GM23338 (cell line): Measurements from ENCODE around the gene THADA. TPM values are rescaled to one million over a fixed set of nuclear protein-coding genes. Genes with fewer than 3 reads are reported as not detected.

Experiments used
- ATAC-seq: fragments of 200-7000 bp; cut with Tn5 transposase; 3 replicates; pipeline ENCODE4 v1.9.1; 2020
- DNase-seq: peaks from one replicate; pipeline ENCODE4 v3.0.0-alpha.2; 2015; ENCODE audit warnings: low spot score
- H2AFZ ChIP-seq: fragments of 200-600 bp; sonication (generic); 2 replicates; pipeline ENCODE4 v1.8.0; 2016; ENCODE audit warnings: antibody characterized with exemption, mild to moderate bottlenecking, moderate library complexity
- H3F3A ChIP-seq: fragments of 200-600 bp; sonication (generic); replicated peaks from 2 replicates; pipeline ENCODE4 v1.8.0; 2017; ENCODE audit warnings: antibody characterized with exemption, mixed run types, low read depth
- H3K27ac ChIP-seq: fragments of 200-600 bp; sonication (generic); 2 replicates; pipeline ENCODE4 v1.6.1; 2016; ENCODE audit warnings: low read depth
- H3K27me3 ChIP-seq: fragments of 200-600 bp; sonication (generic); 2 replicates; pipeline ENCODE4 v1.8.0; 2016; ENCODE audit warnings: mild to moderate bottlenecking, mixed run types, moderate library complexity; ENCODE audit not compliant: insufficient read depth
- H3K36me3 ChIP-seq: fragments of 200-600 bp; sonication (generic); 2 replicates; pipeline ENCODE4 v1.8.0; 2016; ENCODE audit warnings: mild to moderate bottlenecking; ENCODE audit not compliant: insufficient read depth
- H3K4me1 ChIP-seq: fragments of 200-600 bp; sonication (generic); 2 replicates; pipeline ENCODE4 v1.8.0; 2016; ENCODE audit warnings: mild to moderate bottlenecking, moderate library complexity; ENCODE audit not compliant: insufficient read depth
- H3K4me2 ChIP-seq: fragments of 200-600 bp; sonication (generic); 2 replicates; pipeline ENCODE4 v1.7.1; 2017; ENCODE audit warnings: mixed run types
- H3K4me3 ChIP-seq: fragments of 200-600 bp; sonication (generic); 2 replicates; pipeline ENCODE4 v1.6.1; 2016; ENCODE audit warnings: mixed run types
- H3K79me2 ChIP-seq: fragments of 200-600 bp; sonication (generic); replicated peaks from 2 replicates; pipeline ENCODE4 v1.8.0; 2017; ENCODE audit warnings: mild to moderate bottlenecking; ENCODE audit not compliant: insufficient read depth
- H3K9me2 ChIP-seq: fragments of 200-600 bp; sonication (generic); 2 replicates; pipeline ENCODE4 v1.8.0; 2017; ENCODE audit not compliant: insufficient read depth
- H4K20me1 ChIP-seq: fragments of 200-600 bp; sonication (generic); replicated peaks from 2 replicates; pipeline ENCODE4 v1.8.0; 2017; ENCODE audit warnings: mild to moderate bottlenecking; ENCODE audit not compliant: insufficient read depth
- H3K27ac Mint-ChIP-seq: 2 replicates; pipeline ENCODE4 v1.8.0; 2020; ENCODE audit warnings: inconsistent platforms, mild to moderate bottlenecking, moderate library complexity, mixed read lengths
- H3K27me3 Mint-ChIP-seq: 3 replicates; pipeline ENCODE4 v1.8.0; 2022; ENCODE audit warnings: low read depth, mild to moderate bottlenecking, moderate library complexity, mixed read lengths, inconsistent platforms; ENCODE audit not compliant: insufficient read depth, poor library complexity
- H3K36me3 Mint-ChIP-seq: 3 replicates; pipeline ENCODE4 v1.8.0; 2021; ENCODE audit warnings: low read depth, mild to moderate bottlenecking, inconsistent platforms, moderate library complexity, mixed read lengths
- H3K4me1 Mint-ChIP-seq: 3 replicates; pipeline ENCODE4 v1.8.0; 2020; ENCODE audit warnings: mild to moderate bottlenecking, inconsistent platforms, mixed read lengths
- H3K4me3 Mint-ChIP-seq: 3 replicates; pipeline ENCODE4 v1.8.0; 2021; ENCODE audit warnings: moderate library complexity, mild to moderate bottlenecking, inconsistent platforms, mixed read lengths
- H3K9me3 Mint-ChIP-seq: 3 replicates; pipeline ENCODE4 v1.8.0; 2020; ENCODE audit warnings: moderate library complexity, mild to moderate bottlenecking, inconsistent platforms, mixed read lengths
- CTCF ChIP-seq, 2 experiments: fragments of 200-600 bp in 1 of 2; sonication (generic) in 1 of 2; conservative IDR thresholded peaks; 2 replicates each; pipeline versions ENCODE4 v1.5.1 to v1.6.1; 2016 to 2017; ENCODE audit warnings: antibody characterized with exemption in 2 of 2, low read depth in 2 of 2, mild to moderate bottlenecking in 2 of 2, moderate library complexity in 1 of 2
- ETS1 ChIP-seq: IDR thresholded peaks from 2 replicates; pipeline ENCODE4 v1.6.1; 2016; ENCODE audit warnings: antibody characterized with exemption
- EZH2 ChIP-seq: fragments of 200-600 bp; sonication (generic); IDR thresholded peaks from one replicate; pipeline ENCODE4 v1.8.0; 2017; ENCODE audit warnings: antibody characterized with exemption, mild to moderate bottlenecking, low read depth; ENCODE audit not compliant: unreplicated experiment
- JUNB ChIP-seq: IDR thresholded peaks from one replicate; pipeline ENCODE4 v1.6.1; 2016; ENCODE audit warnings: antibody characterized with exemption; ENCODE audit not compliant: unreplicated experiment
- NANOG ChIP-seq: IDR thresholded peaks from 2 replicates; pipeline ENCODE4 v1.6.1; 2016; ENCODE audit warnings: antibody characterized with exemption, borderline replicate concordance
- ZNF114 ChIP-seq: fragments of 250-450 bp; sonication (Bioruptor Pico); IDR thresholded peaks from 2 replicates; pipeline ENCODE4 v1.5.0; 2020; ENCODE audit warnings: mild to moderate bottlenecking, moderate library complexity
- polyA plus RNA-seq: library from polyadenylated mRNA; unstranded; fragments of >200 nt; fragmentation: Nextera tagmentation; extraction: Ambion mirVana; gene quantifications from 2 replicates; pipeline ENCODE4 v1.2.1, GENCODE V29; 2016
- total RNA-seq: library from RNA; depleted of rRNA; stranded (reverse); fragments of >200 nt; shearing (Covaris generic); gene quantifications from 2 replicates; pipeline ENCODE4 v1.2.3, GENCODE V29; 2014
- TF ChIP-seq, protein P1 (sequence below): IDR thresholded peaks from one replicate; pipeline ENCODE4 v1.6.1; 2018; ENCODE audit warnings: antibody characterized with exemption; ENCODE audit not compliant: unreplicated experiment

The THADA gene
- total and polyA plus RNA-seq, 2 experiments from 2014 or later = 17.0 to 30.7 TPM

DNA sequence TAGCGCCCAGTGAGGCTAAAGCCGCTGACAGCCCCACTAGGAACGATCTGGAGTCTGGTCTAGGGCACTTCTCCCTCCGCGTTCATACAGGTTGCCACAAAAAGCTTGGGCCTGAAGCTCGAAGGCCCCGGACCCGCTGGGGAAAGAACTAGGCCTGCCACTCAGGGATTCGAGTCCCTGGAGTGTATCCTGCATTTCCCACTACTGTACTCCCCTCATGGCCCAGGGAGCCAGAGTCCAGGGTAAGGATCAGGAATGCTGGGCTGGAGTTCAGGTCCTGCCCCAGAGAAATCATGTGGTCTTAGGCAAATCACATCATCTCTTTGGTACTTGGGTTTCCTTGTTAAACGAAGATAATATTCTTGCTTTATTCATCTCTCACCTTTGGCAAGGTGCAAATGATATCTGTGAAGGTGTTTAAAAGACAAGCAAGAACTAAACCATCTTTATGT is 368.0 kb downstream of the THADA start:
- Mint-ChIP-seq H3K4me1 (peaks cover 42% of the 10 kb centered on the region), H3K9me3 (no peaks in the 10 kb centered on the region), H3K4me3 (peak overlapping the region; percentile 81), H3K27me3 (peaks cover 15% of the 10 kb centered on the region), H3K27ac (peak overlapping the region; percentile 84), H3K36me3 (peaks cover 31% of the 10 kb centered on the region)
- Histone ChIP-seq H4K20me1 (peaks cover 8% of the 10 kb centered on the region), H3K79me2 (peaks cover 43% of the 10 kb centered on the region), H2AFZ (no peak overlapping the region), H3K27me3 (no peaks in the 10 kb centered on the region), H3K36me3 (peaks cover 12% of the 10 kb centered on the region; the same call in 1 of the 2 replicates), H3K4me1 (peaks cover 36% of the 10 kb centered on the region), H3K4me3 (peak overlapping the region; percentile 97), H3K27ac (peak overlapping the region; percentile 23; the same call in 1 of the 2 replicates), H3K9me2 (no peaks in the 10 kb centered on the region), H3K4me2 (peak overlapping the region; percentile 79), H3F3A (peaks cover 15% of the 10 kb centered on the region; the same call in 1 of the 2 replicates)
- no peak for ATAC-seq
- TF ChIP-seq CTCF (conservative IDR thresholded peaks at IDR 0.05; ENCODE audit: low read depth in 2 of 2) (peak in 1 of 2 experiments; percentile 36; a peak in 2 of 4 replicates), ETS1 (no peak)
- DNase-seq = no peak

GRCh38 chr2:43226955-43227829 is 368.6 kb downstream of the THADA start:
- Histone ChIP-seq H3K4me3 (peak overlapping the region; percentile 97), H3F3A (peaks cover 18% of the 10 kb centered on the region; the same call in 1 of the 2 replicates), H3K27me3 (no peaks in the 10 kb centered on the region), H3K9me2 (no peaks in the 10 kb centered on the region), H3K79me2 (peaks cover 49% of the 10 kb centered on the region), H3K4me1 (peaks cover 43% of the 10 kb centered on the region), H4K20me1 (peaks cover 8% of the 10 kb centered on the region), H2AFZ (no peak overlapping the region), H3K27ac (peak overlapping the region; percentile 93), H3K36me3 (peaks cover 15% of the 10 kb centered on the region; the same call in 1 of the 2 replicates), H3K4me2 (peak overlapping the region; percentile 79)
- no peaks in the 10 kb centered on the region for H3K9me3 Mint-ChIP-seq
- peaks cover 13% of the 10 kb centered on the region for H3K27me3 Mint-ChIP-seq
- DNase-seq = peak; percentile 88
- peak overlapping the region; percentile 81 for H3K4me3 Mint-ChIP-seq
- peak overlapping the region; percentile 89 for H3K27ac Mint-ChIP-seq
- ATAC-seq = peak; percentile 40
- TF ChIP-seq JUNB (no peak), CTCF (conservative IDR thresholded peaks at IDR 0.05; ENCODE audit: low read depth in 2 of 2) (peak in 1 of 2 experiments; percentile 55; a peak in 2 of 4 replicates), ZNF114 (CRISPR knock-in tag) (no peak), NANOG (no peak), ETS1 (no peak), EZH2 (no peak)
- TF ChIP-seq, protein P1, sequence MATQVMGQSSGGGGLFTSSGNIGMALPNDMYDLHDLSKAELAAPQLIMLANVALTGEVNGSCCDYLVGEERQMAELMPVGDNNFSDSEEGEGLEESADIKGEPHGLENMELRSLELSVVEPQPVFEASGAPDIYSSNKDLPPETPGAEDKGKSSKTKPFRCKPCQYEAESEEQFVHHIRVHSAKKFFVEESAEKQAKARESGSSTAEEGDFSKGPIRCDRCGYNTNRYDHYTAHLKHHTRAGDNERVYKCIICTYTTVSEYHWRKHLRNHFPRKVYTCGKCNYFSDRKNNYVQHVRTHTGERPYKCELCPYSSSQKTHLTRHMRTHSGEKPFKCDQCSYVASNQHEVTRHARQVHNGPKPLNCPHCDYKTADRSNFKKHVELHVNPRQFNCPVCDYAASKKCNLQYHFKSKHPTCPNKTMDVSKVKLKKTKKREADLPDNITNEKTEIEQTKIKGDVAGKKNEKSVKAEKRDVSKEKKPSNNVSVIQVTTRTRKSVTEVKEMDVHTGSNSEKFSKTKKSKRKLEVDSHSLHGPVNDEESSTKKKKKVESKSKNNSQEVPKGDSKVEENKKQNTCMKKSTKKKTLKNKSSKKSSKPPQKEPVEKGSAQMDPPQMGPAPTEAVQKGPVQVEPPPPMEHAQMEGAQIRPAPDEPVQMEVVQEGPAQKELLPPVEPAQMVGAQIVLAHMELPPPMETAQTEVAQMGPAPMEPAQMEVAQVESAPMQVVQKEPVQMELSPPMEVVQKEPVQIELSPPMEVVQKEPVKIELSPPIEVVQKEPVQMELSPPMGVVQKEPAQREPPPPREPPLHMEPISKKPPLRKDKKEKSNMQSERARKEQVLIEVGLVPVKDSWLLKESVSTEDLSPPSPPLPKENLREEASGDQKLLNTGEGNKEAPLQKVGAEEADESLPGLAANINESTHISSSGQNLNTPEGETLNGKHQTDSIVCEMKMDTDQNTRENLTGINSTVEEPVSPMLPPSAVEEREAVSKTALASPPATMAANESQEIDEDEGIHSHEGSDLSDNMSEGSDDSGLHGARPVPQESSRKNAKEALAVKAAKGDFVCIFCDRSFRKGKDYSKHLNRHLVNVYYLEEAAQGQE = no peak
- peaks cover 49% of the 10 kb centered on the region for H3K4me1 Mint-ChIP-seq
- H3K36me3 Mint-ChIP-seq = peaks cover 38% of the 10 kb centered on the region
